ENCODE data around the gene CDH4.

DNA sequence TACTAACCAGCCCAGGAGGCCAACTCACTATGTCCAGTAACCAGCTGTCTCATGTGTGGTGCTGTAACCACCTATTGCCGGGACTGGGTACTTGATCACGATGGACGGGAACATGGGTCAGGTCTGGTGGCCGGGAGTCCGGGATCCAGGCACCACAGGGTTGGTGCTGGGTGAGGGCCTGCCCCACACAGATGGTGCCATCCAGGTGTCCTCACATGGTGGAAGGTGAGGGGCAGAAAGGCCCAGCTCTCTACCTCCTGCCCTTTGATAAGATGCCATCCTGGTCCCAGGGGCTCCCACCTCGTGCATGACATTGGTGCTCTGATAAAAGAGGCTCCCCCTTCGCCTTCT is 697.3 kb downstream of the CDH4 start:
- TF ChIP-seq, protein P1, sequence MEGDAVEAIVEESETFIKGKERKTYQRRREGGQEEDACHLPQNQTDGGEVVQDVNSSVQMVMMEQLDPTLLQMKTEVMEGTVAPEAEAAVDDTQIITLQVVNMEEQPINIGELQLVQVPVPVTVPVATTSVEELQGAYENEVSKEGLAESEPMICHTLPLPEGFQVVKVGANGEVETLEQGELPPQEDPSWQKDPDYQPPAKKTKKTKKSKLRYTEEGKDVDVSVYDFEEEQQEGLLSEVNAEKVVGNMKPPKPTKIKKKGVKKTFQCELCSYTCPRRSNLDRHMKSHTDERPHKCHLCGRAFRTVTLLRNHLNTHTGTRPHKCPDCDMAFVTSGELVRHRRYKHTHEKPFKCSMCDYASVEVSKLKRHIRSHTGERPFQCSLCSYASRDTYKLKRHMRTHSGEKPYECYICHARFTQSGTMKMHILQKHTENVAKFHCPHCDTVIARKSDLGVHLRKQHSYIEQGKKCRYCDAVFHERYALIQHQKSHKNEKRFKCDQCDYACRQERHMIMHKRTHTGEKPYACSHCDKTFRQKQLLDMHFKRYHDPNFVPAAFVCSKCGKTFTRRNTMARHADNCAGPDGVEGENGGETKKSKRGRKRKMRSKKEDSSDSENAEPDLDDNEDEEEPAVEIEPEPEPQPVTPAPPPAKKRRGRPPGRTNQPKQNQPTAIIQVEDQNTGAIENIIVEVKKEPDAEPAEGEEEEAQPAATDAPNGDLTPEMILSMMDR (IDR thresholded peaks at IDR 0.05 in 8 of 11, conservative IDR thresholded peaks at IDR 0.05 in 3 of 11): no peak
- no peak for TF ChIP-seq POLR2AphosphoS5 (IDR thresholded peaks at IDR 0.05)
